HepG2 (cell line): Measurements from ENCODE around the gene LRP1B. TPM values are rescaled to one million over a fixed set of nuclear protein-coding genes. Genes with fewer than 3 reads are reported as not detected.

Experiments
- ATAC-seq: fragments of 200-7000 bp; cut with Tn5 transposase; 3 replicates; pipeline ENCODE4 v1.9.1; 2020; ENCODE audit warnings: mild to moderate bottlenecking, moderate library complexity
- BruUV-seq: library from RNA; stranded (reverse); fragments of 400-500 nt; replicated peaks from 2 replicates; lab custom pipeline; 2021; lab: Mats Ljungman, UMichigan
- CTCF ChIA-PET: fragments of 300-600 bp; formaldehyde crosslinking; extraction: SDS; loops from one replicate; lab custom pipeline; 2021; ENCODE audit warnings: low total read pairs, inconsistent platforms, low intra/inter-chr PET ratio; lab: Yijun Ruan, JAX
- POLR2A ChIA-PET: fragments of 350-600 bp; sonication (Branson Sonifier 250); formaldehyde crosslinking; loops from one replicate; lab custom pipeline; 2020; ENCODE audit warnings: antibody characterized with exemption, inconsistent platforms; lab: Yijun Ruan, JAX
- DNase-seq: peaks from one replicate; pipeline ENCODE4 v3.0.0-alpha.2; 2015; ENCODE audit warnings: low spot score
- FAIRE-seq: peaks from 3 replicates; lab custom pipeline; 2011; peaks lifted over from hg19 to GRCh38; lab: Jason Lieb, UNC
- H2AFZ ChIP-seq: one replicate; pipeline ENCODE4 v1.6.1; 2011; ENCODE audit warnings: low read length, inconsistent platforms
- H3K27ac ChIP-seq: fragments of 300-600 bp; 3 replicates; pipeline ENCODE4 v1.8.0; 2011; ENCODE audit warnings: mixed run types, mild to moderate bottlenecking, mixed read lengths, low read length, inconsistent platforms; ENCODE audit not compliant: insufficient read depth; ENCODE audit errors: extremely low read length
- H3K27me3 ChIP-seq, 2 experiments: fragments of 200-600 bp in 1 of 2; 2 replicates in 1 of 2; 3 replicates in 1 of 2; pipeline versions ENCODE4 v1.6.0 to v1.8.0; 2011; ENCODE audit warnings: low read length in 2 of 2, mild to moderate bottlenecking in 2 of 2, moderate library complexity in 2 of 2, inconsistent platforms in 1 of 2; ENCODE audit not compliant: insufficient read depth in 2 of 2, control insufficient read depth in 1 of 2
- H3K36me3 ChIP-seq, 2 experiments: fragments of 200-600 bp in 1 of 2; replicated peaks in 1 of 2; 2 replicates in 1 of 2; 3 replicates in 1 of 2; pipeline versions ENCODE4 v1.5.1 to v1.8.0; 2011; ENCODE audit warnings: low read length in 2 of 2, inconsistent platforms in 1 of 2; ENCODE audit not compliant: insufficient read depth in 2 of 2, control insufficient read depth in 1 of 2
- H3K4me1 ChIP-seq: 2 replicates; pipeline ENCODE4 v1.5.1; 2012; ENCODE audit warnings: low read length, inconsistent platforms; ENCODE audit not compliant: insufficient read depth
- H3K4me2 ChIP-seq: 2 replicates; pipeline ENCODE4 v1.6.0; 2011; ENCODE audit warnings: low read depth, low read length, inconsistent platforms
- H3K4me3 ChIP-seq, 3 experiments: fragments of 200-600 bp in 1 of 3; sonication (generic), shearing (Covaris generic) in 1 of 3; replicated peaks in 1 of 3; 2 replicates each; pipeline ENCODE4 v1.5.1; 2011 to 2016; ENCODE audit warnings: low read length in 3 of 3, inconsistent platforms in 2 of 3, low read depth in 2 of 3, mild to moderate bottlenecking in 2 of 3, control low read depth in 1 of 3, mixed read lengths in 1 of 3; ENCODE audit not compliant: insufficient read depth in 1 of 3
- H3K79me2 ChIP-seq: one replicate; pipeline ENCODE4 v1.6.1; 2011; ENCODE audit warnings: low read length, inconsistent platforms; ENCODE audit not compliant: insufficient read depth
- H3K9ac ChIP-seq: 2 replicates; pipeline ENCODE4 v1.6.0; 2011; ENCODE audit warnings: mild to moderate bottlenecking, low read depth, low read length, inconsistent platforms; ENCODE audit not compliant: insufficient read depth
- H3K9me3 ChIP-seq: 2 replicates; pipeline ENCODE4 v1.5.1; 2012; ENCODE audit warnings: mild to moderate bottlenecking, low read length
- H4K20me1 ChIP-seq: 2 replicates; pipeline ENCODE4 v1.6.0; 2011; ENCODE audit warnings: inconsistent platforms, mild to moderate bottlenecking, low read length, moderate library complexity; ENCODE audit not compliant: insufficient read depth
- BRD4 ChIP-seq: sonication (generic); formaldehyde crosslinking; IDR thresholded peaks from 2 replicates; pipeline ENCODE4 v1.4.0; 2020; ENCODE audit warnings: missing genetic modification reagents
- HNRNPH1 ChIP-seq: fragments of 200-400 bp; formaldehyde crosslinking; optimal IDR thresholded peaks from 2 replicates; pipeline ENCODE3; 2017; ENCODE audit warnings: mild to moderate bottlenecking, low read depth, low read length
- NFIC ChIP-seq: IDR thresholded peaks from 2 replicates; pipeline ENCODE4 v1.6.1; 2012; ENCODE audit warnings: mild to moderate bottlenecking, low read length, inconsistent platforms
- NR1H2 ChIP-seq: sonication (generic); formaldehyde crosslinking; IDR thresholded peaks from 2 replicates; pipeline ENCODE4 v1.8.1; 2022; ENCODE audit warnings: low read depth, missing genetic modification reagents, borderline replicate concordance
- ZFP36 ChIP-seq: fragments of 150-350 bp; IDR thresholded peaks from 2 replicates; pipeline ENCODE4 v1.6.1; 2018; ENCODE audit warnings: borderline replicate concordance, low read length, low read depth; ENCODE audit not compliant: partially characterized antibody
- ZNF205 ChIP-seq: IDR thresholded peaks from 2 replicates; pipeline ENCODE4 v1.6.1; 2018; ENCODE audit warnings: missing biosample characterization, missing genetic modification reagents
- ZNF343 ChIP-seq: sonication (generic); formaldehyde crosslinking; IDR thresholded peaks from 2 replicates; pipeline ENCODE4 v1.4.0; 2020; ENCODE audit warnings: mild to moderate bottlenecking, missing genetic modification reagents
- ZNF451 ChIP-seq: sonication (generic); formaldehyde crosslinking; IDR thresholded peaks from 2 replicates; pipeline ENCODE4 v1.5.0; 2020; ENCODE audit warnings: mild to moderate bottlenecking, missing genetic modification reagents
- ZNF841 ChIP-seq: sonication (generic); formaldehyde crosslinking; IDR thresholded peaks from 2 replicates; pipeline ENCODE4 v1.8.1; 2023; ENCODE audit warnings: missing genetic modification reagents, borderline replicate concordance
- WGBS: methylation state at CpG from one replicate; pipeline ENCODE4 v1.1.6; 2017; ENCODE audit warnings: low lambda C conversion rate; 5-methylcytosine and 5-hydroxymethylcytosine counted together
- in situ Hi-C: cut with HindIII; loops from 2 replicates; pipeline ENCODE4 v1.10.0; 2017; ENCODE audit warnings: low pct_unique_long_range_greater_than_20kb; ENCODE audit not compliant: extremely low pct_ligation_motif_present
- intact Hi-C: fragments of 100-400 bp; cut with micrococcal nuclease; formaldehyde crosslinking; loops from one replicate; pipeline ENCODE4 v1.10.0; 2022; ENCODE audit not compliant: unreplicated experiment
- polyA plus RNA-seq, 8 experiments: library from polyadenylated mRNA; depleted of rRNA in 3 of 8; stranded (reverse) in 7 of 8; unstranded in 1 of 8; fragments of >200 nt; fragmentation: Illumina TruSeq in 4 of 8; extraction: Trizol in 4 of 8; gene quantifications; 2 replicates each; pipeline versions ENCODE4 v1.2.1 to v1.2.3, GENCODE V29; 2011 to 2016; ENCODE audit warnings: low read depth in 4 of 8, missing spikeins in 1 of 8, mixed read lengths in 1 of 8; ENCODE audit not compliant: insufficient read depth in 1 of 8
- total RNA-seq, 5 experiments: library from RNA; depleted of rRNA; stranded (reverse); fragments of >200 nt; fragmentation: Illumina TruSeq; extraction: Trizol; gene quantifications; 2 replicates each; pipeline ENCODE4 v1.2.3, GENCODE V29; 2016; ENCODE audit warnings: low read depth in 1 of 5
- TF ChIP-seq, protein P1 (sequence below): sonication (generic); formaldehyde crosslinking; IDR thresholded peaks from 2 replicates; pipeline ENCODE4 v1.9.0; 2021; ENCODE audit warnings: mild to moderate bottlenecking, missing genetic modification reagents
- TF ChIP-seq, protein P2 (sequence below): sonication (generic); formaldehyde crosslinking; IDR thresholded peaks from 2 replicates; pipeline ENCODE4 v1.9.0; 2021; ENCODE audit warnings: missing genetic modification reagents, borderline replicate concordance
- TF ChIP-seq, protein P3 (sequence below): sonication (generic); formaldehyde crosslinking; IDR thresholded peaks from 2 replicates; pipeline ENCODE4 v1.5.1; 2020; ENCODE audit warnings: mild to moderate bottlenecking, missing genetic modification reagents

Gene LRP1B
- total and polyA plus RNA-seq, 2 of the 13 experiments (the other 11 are each of a cell fraction or from before 2014, with no cell fraction given), result 0.04 TPM; not detected in 1

DNA sequence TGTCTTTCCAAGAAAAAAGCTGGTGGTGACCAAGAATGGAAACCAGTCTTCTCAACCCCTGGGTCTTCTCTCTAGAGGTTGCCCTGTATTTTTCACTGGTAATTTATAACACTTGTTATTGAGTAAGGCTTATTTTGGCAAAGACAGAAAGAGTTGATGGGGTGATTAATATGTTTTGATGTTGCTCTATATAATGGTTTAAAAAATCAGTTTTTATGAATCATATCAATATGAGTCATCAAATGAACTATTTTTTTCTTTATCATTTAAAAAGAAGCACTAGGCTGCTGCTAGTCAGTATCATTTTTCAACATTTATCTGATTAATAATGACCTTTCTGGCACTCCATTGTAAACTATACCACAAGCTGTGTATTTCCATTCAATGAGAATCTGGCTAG is 1142.2 kb downstream of the LRP1B start (continued):
- no peak for TF ChIP-seq HNRNPH1
- TF ChIP-seq, protein P1, sequence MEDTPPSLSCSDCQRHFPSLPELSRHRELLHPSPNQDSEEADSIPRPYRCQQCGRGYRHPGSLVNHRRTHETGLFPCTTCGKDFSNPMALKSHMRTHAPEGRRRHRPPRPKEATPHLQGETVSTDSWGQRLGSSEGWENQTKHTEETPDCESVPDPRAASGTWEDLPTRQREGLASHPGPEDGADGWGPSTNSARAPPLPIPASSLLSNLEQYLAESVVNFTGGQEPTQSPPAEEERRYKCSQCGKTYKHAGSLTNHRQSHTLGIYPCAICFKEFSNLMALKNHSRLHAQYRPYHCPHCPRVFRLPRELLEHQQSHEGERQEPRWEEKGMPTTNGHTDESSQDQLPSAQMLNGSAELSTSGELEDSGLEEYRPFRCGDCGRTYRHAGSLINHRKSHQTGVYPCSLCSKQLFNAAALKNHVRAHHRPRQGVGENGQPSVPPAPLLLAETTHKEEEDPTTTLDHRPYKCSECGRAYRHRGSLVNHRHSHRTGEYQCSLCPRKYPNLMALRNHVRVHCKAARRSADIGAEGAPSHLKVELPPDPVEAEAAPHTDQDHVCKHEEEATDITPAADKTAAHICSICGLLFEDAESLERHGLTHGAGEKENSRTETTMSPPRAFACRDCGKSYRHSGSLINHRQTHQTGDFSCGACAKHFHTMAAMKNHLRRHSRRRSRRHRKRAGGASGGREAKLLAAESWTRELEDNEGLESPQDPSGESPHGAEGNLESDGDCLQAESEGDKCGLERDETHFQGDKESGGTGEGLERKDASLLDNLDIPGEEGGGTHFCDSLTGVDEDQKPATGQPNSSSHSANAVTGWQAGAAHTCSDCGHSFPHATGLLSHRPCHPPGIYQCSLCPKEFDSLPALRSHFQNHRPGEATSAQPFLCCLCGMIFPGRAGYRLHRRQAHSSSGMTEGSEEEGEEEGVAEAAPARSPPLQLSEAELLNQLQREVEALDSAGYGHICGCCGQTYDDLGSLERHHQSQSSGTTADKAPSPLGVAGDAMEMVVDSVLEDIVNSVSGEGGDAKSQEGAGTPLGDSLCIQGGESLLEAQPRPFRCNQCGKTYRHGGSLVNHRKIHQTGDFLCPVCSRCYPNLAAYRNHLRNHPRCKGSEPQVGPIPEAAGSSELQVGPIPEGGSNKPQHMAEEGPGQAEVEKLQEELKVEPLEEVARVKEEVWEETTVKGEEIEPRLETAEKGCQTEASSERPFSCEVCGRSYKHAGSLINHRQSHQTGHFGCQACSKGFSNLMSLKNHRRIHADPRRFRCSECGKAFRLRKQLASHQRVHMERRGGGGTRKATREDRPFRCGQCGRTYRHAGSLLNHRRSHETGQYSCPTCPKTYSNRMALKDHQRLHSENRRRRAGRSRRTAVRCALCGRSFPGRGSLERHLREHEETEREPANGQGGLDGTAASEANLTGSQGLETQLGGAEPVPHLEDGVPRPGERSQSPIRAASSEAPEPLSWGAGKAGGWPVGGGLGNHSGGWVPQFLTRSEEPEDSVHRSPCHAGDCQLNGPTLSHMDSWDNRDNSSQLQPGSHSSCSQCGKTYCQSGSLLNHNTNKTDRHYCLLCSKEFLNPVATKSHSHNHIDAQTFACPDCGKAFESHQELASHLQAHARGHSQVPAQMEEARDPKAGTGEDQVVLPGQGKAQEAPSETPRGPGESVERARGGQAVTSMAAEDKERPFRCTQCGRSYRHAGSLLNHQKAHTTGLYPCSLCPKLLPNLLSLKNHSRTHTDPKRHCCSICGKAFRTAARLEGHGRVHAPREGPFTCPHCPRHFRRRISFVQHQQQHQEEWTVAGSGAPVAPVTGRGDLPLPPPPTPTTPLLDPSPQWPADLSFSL (CRISPR knock-in tag), result no peak
- TF ChIP-seq BRD4 (CRISPR knock-in tag), result no peak
- no peak for TF ChIP-seq ZFP36
- TF ChIP-seq NFIC, result no peak

DNA sequence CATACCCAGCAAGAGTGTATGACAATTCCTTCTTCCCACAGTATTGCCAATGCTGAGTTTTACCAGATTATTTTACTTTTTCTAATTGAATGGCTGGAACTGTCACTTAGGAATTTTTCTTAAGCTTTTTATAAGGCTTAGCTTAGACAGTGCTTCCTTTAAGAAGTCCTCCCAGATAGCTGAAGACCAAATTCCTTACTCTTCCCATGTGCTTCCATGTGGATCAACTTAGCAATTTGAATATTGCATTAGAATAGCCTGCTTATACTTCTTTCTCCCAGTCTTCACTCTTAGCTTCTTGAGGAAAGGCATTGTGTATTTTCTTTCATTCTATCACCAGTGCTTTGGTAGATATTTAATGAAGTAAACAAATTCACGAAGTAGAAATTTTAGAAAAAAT is 1144.4 kb downstream of the LRP1B start:
- 0% methylated on average over 1 of the region's 1 CpG for WGBS
- ChIA-PET CTCF (no interaction called here), POLR2A (no interaction called here)
- DNase-seq (no peak), FAIRE-seq (no peak), ATAC-seq (no peak)
- in situ Hi-C loops, result no loop called here
- H3K36me3 ChIP-seq, result no peaks in the 10 kb centered on the region
- no peaks in the 10 kb centered on the region for H4K20me1 ChIP-seq
- no peaks in the 10 kb centered on the region for H3K79me2 ChIP-seq
- no peaks in the 10 kb centered on the region for H3K4me1 ChIP-seq
- no peaks in the 10 kb centered on the region for H3K9me3 ChIP-seq
- H3K27me3 ChIP-seq, result no peaks in the 10 kb centered on the region
- H3K4me3 ChIP-seq, result no peak overlapping the region
- H3K9ac ChIP-seq, result no peak overlapping the region
- H3K4me2 ChIP-seq, result no peak overlapping the region
- no peak overlapping the region for H3K27ac ChIP-seq
- no TSS peak for BruUV-seq
- H2AFZ ChIP-seq, result no peak overlapping the region
- intact Hi-C loops, result no loop called here
- TF ChIP-seq ZNF205 (CRISPR knock-in tag), result no peak
- TF ChIP-seq, protein P2, sequence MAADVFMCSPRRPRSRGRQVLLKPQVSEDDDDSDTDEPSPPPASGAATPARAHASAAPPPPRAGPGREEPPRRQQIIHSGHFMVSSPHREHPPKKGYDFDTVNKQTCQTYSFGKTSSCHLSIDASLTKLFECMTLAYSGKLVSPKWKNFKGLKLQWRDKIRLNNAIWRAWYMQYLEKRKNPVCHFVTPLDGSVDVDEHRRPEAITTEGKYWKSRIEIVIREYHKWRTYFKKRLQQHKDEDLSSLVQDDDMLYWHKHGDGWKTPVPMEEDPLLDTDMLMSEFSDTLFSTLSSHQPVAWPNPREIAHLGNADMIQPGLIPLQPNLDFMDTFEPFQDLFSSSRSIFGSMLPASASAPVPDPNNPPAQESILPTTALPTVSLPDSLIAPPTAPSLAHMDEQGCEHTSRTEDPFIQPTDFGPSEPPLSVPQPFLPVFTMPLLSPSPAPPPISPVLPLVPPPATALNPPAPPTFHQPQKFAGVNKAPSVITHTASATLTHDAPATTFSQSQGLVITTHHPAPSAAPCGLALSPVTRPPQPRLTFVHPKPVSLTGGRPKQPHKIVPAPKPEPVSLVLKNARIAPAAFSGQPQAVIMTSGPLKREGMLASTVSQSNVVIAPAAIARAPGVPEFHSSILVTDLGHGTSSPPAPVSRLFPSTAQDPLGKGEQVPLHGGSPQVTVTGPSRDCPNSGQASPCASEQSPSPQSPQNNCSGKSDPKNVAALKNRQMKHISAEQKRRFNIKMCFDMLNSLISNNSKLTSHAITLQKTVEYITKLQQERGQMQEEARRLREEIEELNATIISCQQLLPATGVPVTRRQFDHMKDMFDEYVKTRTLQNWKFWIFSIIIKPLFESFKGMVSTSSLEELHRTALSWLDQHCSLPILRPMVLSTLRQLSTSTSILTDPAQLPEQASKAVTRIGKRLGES, result no peak
- TF ChIP-seq, protein P3, sequence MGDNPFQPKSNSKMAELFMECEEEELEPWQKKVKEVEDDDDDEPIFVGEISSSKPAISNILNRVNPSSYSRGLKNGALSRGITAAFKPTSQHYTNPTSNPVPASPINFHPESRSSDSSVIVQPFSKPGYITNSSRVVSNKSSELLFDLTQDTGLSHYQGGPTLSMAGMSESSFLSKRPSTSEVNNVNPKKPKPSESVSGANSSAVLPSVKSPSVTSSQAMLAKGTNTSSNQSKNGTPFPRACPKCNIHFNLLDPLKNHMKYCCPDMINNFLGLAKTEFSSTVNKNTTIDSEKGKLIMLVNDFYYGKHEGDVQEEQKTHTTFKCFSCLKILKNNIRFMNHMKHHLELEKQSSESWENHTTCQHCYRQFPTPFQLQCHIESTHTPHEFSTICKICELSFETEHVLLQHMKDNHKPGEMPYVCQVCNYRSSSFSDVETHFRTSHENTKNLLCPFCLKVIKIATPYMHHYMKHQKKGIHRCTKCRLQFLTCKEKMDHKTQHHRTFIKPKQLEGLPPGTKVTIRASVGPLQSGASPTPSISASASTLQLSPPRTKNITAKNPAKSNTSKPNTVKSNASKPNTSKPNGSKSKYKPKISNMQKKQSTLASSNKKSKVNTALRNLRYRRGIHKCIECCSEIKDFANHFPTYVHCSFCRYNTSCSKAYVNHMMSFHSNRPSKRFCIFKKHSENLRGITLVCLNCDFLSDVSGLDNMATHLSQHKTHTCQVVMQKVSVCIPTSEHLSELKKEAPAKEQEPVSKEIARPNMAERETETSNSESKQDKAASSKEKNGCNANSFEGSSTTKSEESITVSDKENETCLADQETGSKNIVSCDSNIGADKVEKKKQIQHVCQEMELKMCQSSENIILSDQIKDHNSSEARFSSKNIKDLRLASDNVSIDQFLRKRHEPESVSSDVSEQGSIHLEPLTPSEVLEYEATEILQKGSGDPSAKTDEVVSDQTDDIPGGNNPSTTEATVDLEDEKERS (CRISPR knock-in tag), result no peak
- no peak for TF ChIP-seq NR1H2
- no peak for TF ChIP-seq ZNF841 (CRISPR knock-in tag)
- TF ChIP-seq ZNF451 (CRISPR knock-in tag), result no peak
- TF ChIP-seq ZNF343 (CRISPR knock-in tag), result no peak
